D721Med (cell line): Measurements from ENCODE around the gene GPC3.

Experiments
- DNase-seq: peaks from one replicate; pipeline ENCODE4 v3.0.0; 2011; ENCODE audit warnings: low spot score; ENCODE audit not compliant: insufficient read length
- FAIRE-seq: peaks from 2 replicates; lab custom pipeline; 2011; peaks lifted over from hg19 to GRCh38; lab: Jason Lieb, UNC
- TF ChIP-seq, protein P1 (sequence below): IDR thresholded peaks from 2 replicates; pipeline ENCODE4 v1.5.1; 2012; ENCODE audit warnings: mild to moderate bottlenecking, control low read depth; ENCODE audit not compliant: insufficient read depth; ENCODE audit errors: missing control alignments

Gene GPC3

GRCh38 chrX:133985967-133986683 lies 731 bp upstream of the GPC3 start:
- FAIRE-seq (no peak), DNase-seq (no peak)
- TF ChIP-seq, protein P1, sequence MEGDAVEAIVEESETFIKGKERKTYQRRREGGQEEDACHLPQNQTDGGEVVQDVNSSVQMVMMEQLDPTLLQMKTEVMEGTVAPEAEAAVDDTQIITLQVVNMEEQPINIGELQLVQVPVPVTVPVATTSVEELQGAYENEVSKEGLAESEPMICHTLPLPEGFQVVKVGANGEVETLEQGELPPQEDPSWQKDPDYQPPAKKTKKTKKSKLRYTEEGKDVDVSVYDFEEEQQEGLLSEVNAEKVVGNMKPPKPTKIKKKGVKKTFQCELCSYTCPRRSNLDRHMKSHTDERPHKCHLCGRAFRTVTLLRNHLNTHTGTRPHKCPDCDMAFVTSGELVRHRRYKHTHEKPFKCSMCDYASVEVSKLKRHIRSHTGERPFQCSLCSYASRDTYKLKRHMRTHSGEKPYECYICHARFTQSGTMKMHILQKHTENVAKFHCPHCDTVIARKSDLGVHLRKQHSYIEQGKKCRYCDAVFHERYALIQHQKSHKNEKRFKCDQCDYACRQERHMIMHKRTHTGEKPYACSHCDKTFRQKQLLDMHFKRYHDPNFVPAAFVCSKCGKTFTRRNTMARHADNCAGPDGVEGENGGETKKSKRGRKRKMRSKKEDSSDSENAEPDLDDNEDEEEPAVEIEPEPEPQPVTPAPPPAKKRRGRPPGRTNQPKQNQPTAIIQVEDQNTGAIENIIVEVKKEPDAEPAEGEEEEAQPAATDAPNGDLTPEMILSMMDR = no peak

DNA sequence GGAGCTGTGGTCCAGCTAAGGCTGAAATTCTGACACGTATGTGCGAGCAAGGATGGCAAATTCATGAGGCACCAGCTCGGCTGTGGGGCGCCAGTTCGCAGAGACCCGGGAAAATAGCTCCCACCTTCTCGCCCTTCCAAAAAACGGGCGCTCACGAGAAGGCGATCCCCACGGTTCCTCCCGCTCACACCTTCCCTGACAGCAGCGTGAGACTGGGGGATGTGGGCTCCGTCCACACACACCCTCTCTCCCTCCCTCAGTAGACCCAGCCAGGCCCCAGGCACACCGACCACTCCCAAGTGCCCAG lies 584 bp downstream of the GPC3 start:
- FAIRE-seq (no peak), DNase-seq (no peak)
- TF ChIP-seq, protein P1 = no peak

DNA sequence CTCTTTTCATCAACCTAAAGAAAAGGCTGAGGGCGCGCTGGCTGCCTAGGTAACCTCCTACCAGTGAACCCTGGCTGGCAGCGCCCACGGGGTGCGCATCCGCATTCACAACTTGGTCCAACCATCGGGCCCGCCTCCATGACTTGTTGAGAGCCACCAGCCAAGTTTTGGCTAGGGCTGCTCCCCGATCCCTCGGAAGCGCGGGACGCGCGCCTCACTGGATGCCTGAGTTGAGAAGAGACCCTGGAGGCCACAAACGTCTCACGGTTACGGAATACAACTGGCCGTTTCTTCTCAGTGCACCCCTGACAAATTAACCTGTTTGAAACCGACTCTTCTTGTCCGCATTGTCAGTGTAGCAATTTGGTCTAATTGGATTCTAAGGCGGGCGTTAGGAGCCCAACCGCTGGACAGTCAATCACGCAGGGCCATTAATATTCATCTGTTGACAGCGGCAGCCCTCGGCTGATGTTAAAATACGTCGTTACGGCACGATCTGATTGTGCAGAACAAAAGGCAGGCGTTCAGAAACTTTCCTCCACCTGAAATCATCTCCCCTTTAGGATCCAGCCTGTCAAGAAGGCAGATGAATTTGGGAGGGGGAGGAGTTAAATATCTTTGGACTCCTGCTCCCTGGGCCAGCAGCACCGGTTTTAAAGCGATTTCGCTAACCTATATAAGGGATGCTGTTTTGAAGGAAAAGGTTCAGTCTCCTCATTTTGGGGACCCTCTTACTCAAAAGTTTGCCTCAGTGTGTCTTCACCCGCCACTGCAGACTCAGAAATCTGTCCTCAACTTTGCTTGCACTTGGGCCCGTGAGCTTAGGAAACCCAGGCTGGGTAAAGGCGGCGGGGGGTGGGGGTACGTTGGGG lies 1.2 kb downstream of the GPC3 start:
- TF ChIP-seq, protein P1 = no peak
- no peak for DNase-seq
- FAIRE-seq = no peak

DNA sequence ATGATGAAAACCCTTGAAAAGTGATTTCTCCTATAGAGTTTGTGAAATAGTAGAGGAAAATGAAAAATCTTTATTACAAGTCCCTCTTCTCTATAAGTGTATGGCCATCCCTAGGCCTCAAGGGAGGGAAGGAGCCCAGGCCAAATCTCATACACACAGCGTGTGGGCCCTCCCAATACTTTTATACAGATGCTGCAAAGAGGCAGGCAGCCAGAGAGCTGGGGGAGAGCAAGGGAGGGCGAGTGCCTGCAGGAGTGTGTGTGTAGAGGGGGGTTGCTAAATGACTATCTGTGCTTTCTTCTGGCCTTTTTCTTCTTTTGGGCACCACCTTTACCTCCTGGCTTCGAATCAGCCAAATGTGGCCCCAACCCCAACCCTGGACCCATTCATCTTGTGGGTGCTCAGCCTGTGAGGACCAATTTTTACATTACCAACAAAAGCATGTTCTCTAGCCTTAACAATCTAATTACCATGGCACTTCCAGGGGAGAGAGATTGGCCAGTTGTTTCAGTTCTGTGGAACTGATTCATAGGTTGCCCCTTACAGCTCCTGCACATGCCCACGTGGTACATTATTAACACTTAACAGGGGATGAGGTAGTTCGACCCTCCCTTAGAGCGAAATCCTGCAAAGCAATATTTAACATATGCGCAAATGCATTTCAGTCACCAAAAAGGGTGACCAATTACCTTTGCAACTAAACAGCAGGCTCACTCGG lies 2.0 kb downstream of the GPC3 start:
- FAIRE-seq = no peak
- DNase-seq = no peak
- TF ChIP-seq, protein P1 = no peak

DNA sequence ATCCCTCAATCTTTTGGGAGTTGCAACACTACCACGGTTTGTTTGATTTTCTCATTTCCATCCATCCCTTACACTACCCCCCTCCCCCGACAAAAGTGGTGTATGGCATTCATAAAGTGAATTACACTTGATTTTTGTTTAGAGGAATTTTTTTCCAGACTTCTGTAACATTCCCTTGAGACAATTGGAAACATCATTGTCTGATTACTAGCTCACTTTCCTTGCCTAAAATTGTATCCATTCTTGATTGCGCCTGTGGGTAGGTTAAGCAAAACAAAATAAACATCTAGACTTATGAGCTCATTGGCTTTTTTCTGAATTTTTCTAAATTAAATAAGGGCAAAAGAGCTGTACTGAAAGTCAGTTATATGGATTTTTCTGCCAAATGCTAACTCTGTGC lies 3.5 kb downstream of the GPC3 start:
- DNase-seq = no peak
- no peak for FAIRE-seq
- TF ChIP-seq, protein P1 = no peak

GRCh38 chrX:133980832-133981588 lies 4.4 kb downstream of the GPC3 start:
- no peak for FAIRE-seq
- TF ChIP-seq, protein P1 = no peak

More at GRCh38 chrX:133980832-133981588, 4.4 kb downstream of the GPC3 start:
- DNase-seq = no peak
